Stimulated activated CD4-positive, alpha-beta T cell treated with anti-CD3 and anti-CD28 coated beads, Interleukin-15, amount 100 ng/mL, for 1 hour (primary cell): ENCODE measurements around the gene NPAS3.

ENCODE experiments used
- DNase-seq, 2 donors: peaks; one replicate each; pipeline ENCODE4 v3.0.0-alpha.2; 2020; ENCODE audit warnings: low read depth in 1 of 2, low spot score in 1 of 2

The NPAS3 gene

GRCh38 chr14:33542338-33543287, 603.9 kb downstream of the NPAS3 start:
- no peak for DNase-seq

- DNase-seq = no peak
Measured at GRCh38 chr14:33545696-33546095, 607.0 kb downstream of the NPAS3 start.

GRCh38 chr14:33548606-33549005, 609.9 kb downstream of the NPAS3 start:
- no peak for DNase-seq

GRCh38 chr14:33551963-33552362, 613.3 kb downstream of the NPAS3 start:
- DNase-seq = no peak

- no peak for DNase-seq
Measured at GRCh38 chr14:33553706-33554278, 615.1 kb downstream of the NPAS3 start.

GRCh38 chr14:33554988-33555387, 616.3 kb downstream of the NPAS3 start:
- DNase-seq = no peak

- no peak for DNase-seq
Measured at GRCh38 chr14:33555710-33556350, 617.2 kb downstream of the NPAS3 start.

GRCh38 chr14:33556382-33557121, 617.9 kb downstream of the NPAS3 start:
- no peak for DNase-seq

- no peak for DNase-seq
Measured at GRCh38 chr14:33560718-33561431, 622.2 kb downstream of the NPAS3 start.

GRCh38 chr14:33561488-33562175, 623.0 kb downstream of the NPAS3 start:
- no peak for DNase-seq

GRCh38 chr14:33563191-33563900, 624.7 kb downstream of the NPAS3 start:
- no peak for DNase-seq

GRCh38 chr14:33563901-33564197, 625.2 kb downstream of the NPAS3 start:
- no peak for DNase-seq

- no peak for DNase-seq
Measured at GRCh38 chr14:33564774-33565630, 626.3 kb downstream of the NPAS3 start.

GRCh38 chr14:33566082-33566481, 627.4 kb downstream of the NPAS3 start:
- no peak for DNase-seq

- no peak for DNase-seq
Measured at GRCh38 chr14:33567023-33567728, 628.5 kb downstream of the NPAS3 start.

- DNase-seq = no peak
Measured at GRCh38 chr14:33567731-33568130, 629.1 kb downstream of the NPAS3 start.

GRCh38 chr14:33568935-33569579, 630.4 kb downstream of the NPAS3 start:
- no peak for DNase-seq
